HepG2 (cell line): ENCODE measurements around the gene FYTTD1. TPM values are rescaled to one million over a fixed set of nuclear protein-coding genes. Genes with fewer than 3 reads are reported as not detected.

Source experiments
- CC2D1A ChIP-seq: sonication (generic); formaldehyde crosslinking; IDR thresholded peaks from 2 replicates; pipeline ENCODE4 v1.8.1; 2023; ENCODE audit warnings: mild to moderate bottlenecking, missing genetic modification reagents
- GABPB1 ChIP-seq: IDR thresholded peaks from 2 replicates; pipeline ENCODE4 v1.6.1; 2016; ENCODE audit warnings: mild to moderate bottlenecking, missing genetic modification reagents, moderate library complexity, missing compliant biosample characterization
- KDM5B ChIP-seq: sonication (generic); formaldehyde crosslinking; IDR thresholded peaks from 2 replicates; pipeline ENCODE4 v1.4.0; 2020; ENCODE audit warnings: missing genetic modification reagents, mild to moderate bottlenecking, borderline replicate concordance
- NFYC ChIP-seq: IDR thresholded peaks from 2 replicates; pipeline ENCODE4 v1.6.1; 2016; ENCODE audit warnings: missing genetic modification reagents, missing compliant biosample characterization
- PHF20 ChIP-seq: sonication (generic); formaldehyde crosslinking; IDR thresholded peaks from 2 replicates; pipeline ENCODE4 v1.5.0; 2020; ENCODE audit warnings: mild to moderate bottlenecking, missing genetic modification reagents
- PHF21A ChIP-seq: sonication (generic); formaldehyde crosslinking; IDR thresholded peaks from 2 replicates; pipeline ENCODE4 v1.5.0; 2020; ENCODE audit warnings: mild to moderate bottlenecking, missing genetic modification reagents
- TBP ChIP-seq: sonication (generic); formaldehyde crosslinking; IDR thresholded peaks from 2 replicates; pipeline ENCODE4 v1.5.0; 2020; ENCODE audit warnings: missing genetic modification reagents
- ZNF430 ChIP-seq: sonication (generic); formaldehyde crosslinking; IDR thresholded peaks from 2 replicates; pipeline ENCODE4 v1.9.0; 2021; ENCODE audit warnings: mild to moderate bottlenecking, missing genetic modification reagents
- ZNF615 ChIP-seq: sonication (generic); formaldehyde crosslinking; IDR thresholded peaks from 2 replicates; pipeline ENCODE4 v1.5.0; 2020; ENCODE audit warnings: mild to moderate bottlenecking, missing genetic modification reagents, borderline replicate concordance
- ZNF878 ChIP-seq: sonication (generic); formaldehyde crosslinking; IDR thresholded peaks from 2 replicates; pipeline ENCODE4 v1.8.1; 2023; ENCODE audit warnings: mild to moderate bottlenecking, missing genetic modification reagents, moderate library complexity
- polyA plus RNA-seq, 8 experiments: library from polyadenylated mRNA; depleted of rRNA in 3 of 8; stranded (reverse) in 7 of 8; unstranded in 1 of 8; fragments of >200 nt; fragmentation: Illumina TruSeq in 4 of 8; extraction: Trizol in 4 of 8; gene quantifications; 2 replicates each; pipeline versions ENCODE4 v1.2.1 to v1.2.3, GENCODE V29; 2011 to 2016; ENCODE audit warnings: low read depth in 4 of 8, missing spikeins in 1 of 8, mixed read lengths in 1 of 8; ENCODE audit not compliant: insufficient read depth in 1 of 8
- total RNA-seq, 5 experiments: library from RNA; depleted of rRNA; stranded (reverse); fragments of >200 nt; fragmentation: Illumina TruSeq; extraction: Trizol; gene quantifications; 2 replicates each; pipeline ENCODE4 v1.2.3, GENCODE V29; 2016; ENCODE audit warnings: low read depth in 1 of 5
- TF ChIP-seq, protein P1 (sequence below): sonication (generic); formaldehyde crosslinking; IDR thresholded peaks from one replicate; pipeline ENCODE4 v1.5.1; 2020; ENCODE audit warnings: mild to moderate bottlenecking, missing genetic modification reagents; ENCODE audit errors: not compliant biosample characterization
- TF ChIP-seq, protein P2 (sequence below): IDR thresholded peaks from 2 replicates; pipeline ENCODE4 v1.6.1; 2016; ENCODE audit warnings: low read depth, control low read depth
- TF ChIP-seq, protein P3 (sequence below): sonication (generic); formaldehyde crosslinking; IDR thresholded peaks from 2 replicates; pipeline ENCODE4 v1.5.1; 2020; ENCODE audit warnings: missing genetic modification reagents, mild to moderate bottlenecking, borderline replicate concordance
- TF ChIP-seq, protein P4 (sequence below): sonication (generic); formaldehyde crosslinking; IDR thresholded peaks from 2 replicates; pipeline ENCODE4 v1.4.0; 2020; ENCODE audit warnings: missing genetic modification reagents

The FYTTD1 gene
- total and polyA plus RNA-seq, 2 of the 13 experiments (the other 11 are each of a cell fraction or from before 2014, with no cell fraction given) = 6.5 to 28.8 TPM

DNA sequence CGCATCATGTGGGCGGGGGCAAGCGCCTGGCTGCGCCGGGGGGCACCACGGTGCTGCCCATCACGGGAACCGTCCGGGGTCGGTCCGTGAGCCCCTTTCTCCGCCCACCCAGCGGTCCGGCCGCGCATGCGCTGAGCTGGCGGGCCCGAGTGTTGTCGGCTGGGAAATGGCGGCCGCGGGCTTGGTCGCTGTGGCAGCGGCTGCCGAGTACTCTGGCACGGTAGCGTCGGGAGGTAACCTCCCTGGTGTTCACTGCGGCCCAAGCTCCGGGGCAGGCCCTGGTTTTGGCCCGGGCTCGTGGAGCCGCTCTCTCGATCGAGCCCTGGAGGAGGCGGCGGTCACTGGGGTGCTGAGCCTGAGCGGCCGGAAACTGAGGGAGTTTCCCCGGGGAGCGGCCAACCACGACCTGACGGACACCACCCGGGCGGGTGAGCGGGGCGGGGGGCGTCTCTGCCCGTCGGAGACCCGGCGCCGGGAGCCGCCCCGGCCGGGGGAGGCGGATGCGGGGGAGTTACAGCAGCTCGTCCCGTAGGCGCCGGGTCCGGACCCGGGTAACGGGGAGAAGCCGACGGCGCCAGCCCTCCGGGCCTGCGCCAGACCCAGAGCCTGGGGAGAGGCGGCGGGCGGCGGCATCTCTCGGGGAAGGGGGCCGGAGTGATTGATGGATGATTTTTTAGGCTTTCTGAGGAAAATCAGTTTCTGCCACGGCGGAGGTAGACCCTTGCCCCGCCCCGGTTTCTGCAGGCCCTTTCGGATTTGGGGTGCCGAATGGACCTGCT lies 41.6 kb downstream of the FYTTD1 start, which contains the start of gene LRCH3 (continued):
- TF ChIP-seq TBP (CRISPR knock-in tag) (peak; percentile 60; the same call in 1 of the 2 replicates), ZNF615 (peak; percentile 55; the same call in 1 of the 2 replicates), GABPB1 (CRISPR knock-in tag) (peak; percentile 87), CC2D1A (CRISPR knock-in tag) (no peak), PHF20 (no peak; the same call in 1 of the 2 replicates), PHF21A (CRISPR knock-in tag) (no peak), ZNF430 (CRISPR knock-in tag) (no peak; the same call in 1 of the 2 replicates), KDM5B (CRISPR knock-in tag) (peak; percentile 88), ZNF878 (CRISPR knock-in tag) (peak; percentile 84; the same call in 1 of the 2 replicates), NFYC (CRISPR knock-in tag) (no peak)
- TF ChIP-seq, protein P1, sequence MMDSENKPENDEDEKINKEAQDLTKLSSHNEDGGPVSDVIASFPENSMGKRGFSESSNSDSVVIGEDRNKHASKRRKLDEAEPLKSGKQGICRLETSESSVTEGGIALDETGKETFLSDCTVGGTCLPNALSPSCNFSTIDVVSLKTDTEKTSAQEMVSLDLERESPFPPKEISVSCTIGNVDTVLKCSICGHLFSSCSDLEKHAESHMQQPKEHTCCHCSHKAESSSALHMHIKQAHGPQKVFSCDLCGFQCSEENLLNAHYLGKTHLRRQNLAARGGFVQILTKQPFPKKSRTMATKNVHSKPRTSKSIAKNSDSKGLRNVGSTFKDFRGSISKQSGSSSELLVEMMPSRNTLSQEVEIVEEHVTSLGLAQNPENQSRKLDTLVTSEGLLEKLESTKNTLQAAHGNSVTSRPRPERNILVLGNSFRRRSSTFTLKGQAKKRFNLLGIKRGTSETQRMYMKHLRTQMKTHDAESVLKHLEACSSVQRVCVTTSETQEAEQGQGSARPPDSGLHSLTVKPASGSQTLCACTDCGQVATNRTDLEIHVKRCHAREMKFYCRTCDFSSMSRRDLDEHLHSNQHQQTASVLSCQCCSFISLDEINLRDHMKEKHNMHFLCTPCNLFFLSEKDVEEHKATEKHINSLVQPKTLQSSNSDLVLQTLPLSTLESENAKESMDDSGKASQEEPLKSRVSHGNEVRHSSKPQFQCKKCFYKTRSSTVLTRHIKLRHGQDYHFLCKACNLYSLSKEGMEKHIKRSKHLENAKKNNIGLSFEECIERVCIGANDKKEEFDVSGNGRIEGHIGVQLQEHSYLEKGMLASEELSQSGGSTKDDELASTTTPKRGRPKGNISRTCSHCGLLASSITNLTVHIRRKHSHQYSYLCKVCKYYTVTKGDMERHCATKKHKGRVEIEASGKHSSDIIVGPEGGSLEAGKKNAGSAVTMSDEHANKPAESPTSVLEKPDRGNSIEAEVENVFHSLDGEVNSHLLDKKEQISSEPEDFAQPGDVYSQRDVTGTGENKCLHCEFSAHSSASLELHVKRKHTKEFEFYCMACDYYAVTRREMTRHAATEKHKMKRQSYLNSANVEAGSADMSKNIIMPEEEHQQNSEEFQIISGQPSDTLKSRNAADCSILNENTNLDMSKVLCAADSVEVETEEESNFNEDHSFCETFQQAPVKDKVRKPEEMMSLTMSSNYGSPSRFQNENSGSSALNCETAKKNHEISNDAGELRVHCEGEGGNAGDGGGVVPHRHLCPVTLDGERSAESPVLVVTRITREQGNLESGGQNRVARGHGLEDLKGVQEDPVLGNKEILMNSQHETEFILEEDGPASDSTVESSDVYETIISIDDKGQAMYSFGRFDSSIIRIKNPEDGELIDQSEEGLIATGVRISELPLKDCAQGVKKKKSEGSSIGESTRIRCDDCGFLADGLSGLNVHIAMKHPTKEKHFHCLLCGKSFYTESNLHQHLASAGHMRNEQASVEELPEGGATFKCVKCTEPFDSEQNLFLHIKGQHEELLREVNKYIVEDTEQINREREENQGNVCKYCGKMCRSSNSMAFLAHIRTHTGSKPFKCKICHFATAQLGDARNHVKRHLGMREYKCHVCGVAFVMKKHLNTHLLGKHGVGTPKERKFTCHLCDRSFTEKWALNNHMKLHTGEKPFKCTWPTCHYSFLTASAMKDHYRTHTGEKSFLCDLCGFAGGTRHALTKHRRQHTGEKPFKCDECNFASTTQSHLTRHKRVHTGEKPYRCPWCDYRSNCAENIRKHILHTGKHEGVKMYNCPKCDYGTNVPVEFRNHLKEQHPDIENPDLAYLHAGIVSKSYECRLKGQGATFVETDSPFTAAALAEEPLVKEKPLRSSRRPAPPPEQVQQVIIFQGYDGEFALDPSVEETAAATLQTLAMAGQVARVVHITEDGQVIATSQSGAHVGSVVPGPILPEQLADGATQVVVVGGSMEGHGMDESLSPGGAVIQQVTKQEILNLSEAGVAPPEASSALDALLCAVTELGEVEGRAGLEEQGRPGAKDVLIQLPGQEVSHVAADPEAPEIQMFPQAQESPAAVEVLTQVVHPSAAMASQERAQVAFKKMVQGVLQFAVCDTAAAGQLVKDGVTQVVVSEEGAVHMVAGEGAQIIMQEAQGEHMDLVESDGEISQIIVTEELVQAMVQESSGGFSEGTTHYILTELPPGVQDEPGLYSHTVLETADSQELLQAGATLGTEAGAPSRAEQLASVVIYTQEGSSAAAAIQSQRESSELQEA (CRISPR knock-in tag) = no peak
- TF ChIP-seq, protein P2, sequence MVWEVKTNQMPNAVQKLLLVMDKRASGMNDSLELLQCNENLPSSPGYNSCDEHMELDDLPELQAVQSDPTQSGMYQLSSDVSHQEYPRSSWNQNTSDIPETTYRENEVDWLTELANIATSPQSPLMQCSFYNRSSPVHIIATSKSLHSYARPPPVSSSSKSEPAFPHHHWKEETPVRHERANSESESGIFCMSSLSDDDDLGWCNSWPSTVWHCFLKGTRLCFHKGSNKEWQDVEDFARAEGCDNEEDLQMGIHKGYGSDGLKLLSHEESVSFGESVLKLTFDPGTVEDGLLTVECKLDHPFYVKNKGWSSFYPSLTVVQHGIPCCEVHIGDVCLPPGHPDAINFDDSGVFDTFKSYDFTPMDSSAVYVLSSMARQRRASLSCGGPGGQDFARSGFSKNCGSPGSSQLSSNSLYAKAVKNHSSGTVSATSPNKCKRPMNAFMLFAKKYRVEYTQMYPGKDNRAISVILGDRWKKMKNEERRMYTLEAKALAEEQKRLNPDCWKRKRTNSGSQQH (CRISPR knock-in tag) = no peak
- TF ChIP-seq, protein P3, sequence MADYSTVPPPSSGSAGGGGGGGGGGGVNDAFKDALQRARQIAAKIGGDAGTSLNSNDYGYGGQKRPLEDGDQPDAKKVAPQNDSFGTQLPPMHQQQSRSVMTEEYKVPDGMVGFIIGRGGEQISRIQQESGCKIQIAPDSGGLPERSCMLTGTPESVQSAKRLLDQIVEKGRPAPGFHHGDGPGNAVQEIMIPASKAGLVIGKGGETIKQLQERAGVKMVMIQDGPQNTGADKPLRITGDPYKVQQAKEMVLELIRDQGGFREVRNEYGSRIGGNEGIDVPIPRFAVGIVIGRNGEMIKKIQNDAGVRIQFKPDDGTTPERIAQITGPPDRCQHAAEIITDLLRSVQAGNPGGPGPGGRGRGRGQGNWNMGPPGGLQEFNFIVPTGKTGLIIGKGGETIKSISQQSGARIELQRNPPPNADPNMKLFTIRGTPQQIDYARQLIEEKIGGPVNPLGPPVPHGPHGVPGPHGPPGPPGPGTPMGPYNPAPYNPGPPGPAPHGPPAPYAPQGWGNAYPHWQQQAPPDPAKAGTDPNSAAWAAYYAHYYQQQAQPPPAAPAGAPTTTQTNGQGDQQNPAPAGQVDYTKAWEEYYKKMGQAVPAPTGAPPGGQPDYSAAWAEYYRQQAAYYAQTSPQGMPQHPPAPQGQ (CRISPR knock-in tag) = no peak
- TF ChIP-seq, protein P4, sequence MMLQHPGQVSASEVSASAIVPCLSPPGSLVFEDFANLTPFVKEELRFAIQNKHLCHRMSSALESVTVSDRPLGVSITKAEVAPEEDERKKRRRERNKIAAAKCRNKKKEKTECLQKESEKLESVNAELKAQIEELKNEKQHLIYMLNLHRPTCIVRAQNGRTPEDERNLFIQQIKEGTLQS (CRISPR knock-in tag) = peak; percentile 78
